ENCODE measurements around the gene VCY.
"Not testable (repeated sequence)": the region's sequence is repeated elsewhere in the genome, so short reads cannot be mapped to it uniquely, and the experiment has no call there.

The VCY gene

GRCh38 chrY:13986373-13986772 is at the start of gene VCY:
VCY (minus strand) TSS chrY:13986473; CDS start chrY:13986440, 33 bp downstream.
- H3K4me3 ChIP-seq (ENCODE audit: low read length); H3K36me3 ChIP-seq (ENCODE audit: control insufficient read depth, low read depth, low read length); H3K4me1 ChIP-seq (ENCODE audit: control insufficient read depth, low read depth, low read length); H3K27ac ChIP-seq (ENCODE audit: low read length); H3K9ac ChIP-seq (ENCODE audit: low read length); H3K9me3 ChIP-seq (ENCODE audit: control insufficient read depth, low read depth, low read length); H3K27me3 ChIP-seq (ENCODE audit: control insufficient read depth, insufficient read depth, low read length): not testable (repeated sequence)

GRCh38 chrY:14030395-14030794 is 44.1 kb upstream of the VCY start:
- not testable (repeated sequence) for H3K9me3 ChIP-seq (ENCODE audit: control insufficient read depth, low read depth, low read length); H3K4me1 ChIP-seq (ENCODE audit: control insufficient read depth, low read depth, low read length); H3K27me3 ChIP-seq (ENCODE audit: control insufficient read depth, insufficient read depth, low read length); H3K9ac ChIP-seq (ENCODE audit: low read length); H3K4me3 ChIP-seq (ENCODE audit: low read length); H3K36me3 ChIP-seq (ENCODE audit: control insufficient read depth, low read depth, low read length); H3K27ac ChIP-seq (ENCODE audit: low read length)

- not testable (repeated sequence) for H3K27me3 ChIP-seq (ENCODE audit: control insufficient read depth, insufficient read depth, low read length); H3K36me3 ChIP-seq (ENCODE audit: control insufficient read depth, low read depth, low read length); H3K9me3 ChIP-seq (ENCODE audit: control insufficient read depth, low read depth, low read length); H3K4me3 ChIP-seq (ENCODE audit: low read length); H3K27ac ChIP-seq (ENCODE audit: low read length); H3K9ac ChIP-seq (ENCODE audit: low read length); H3K4me1 ChIP-seq (ENCODE audit: control insufficient read depth, low read depth, low read length)
Measured at GRCh38 chrY:14011916-14012315, 25.6 kb upstream of the VCY start.

GRCh38 chrY:13942406-13942805 is 43.9 kb downstream of the VCY start:
- H3K36me3 ChIP-seq (ENCODE audit: control insufficient read depth, low read depth, low read length); H3K27me3 ChIP-seq (ENCODE audit: control insufficient read depth, insufficient read depth, low read length); H3K9ac ChIP-seq (ENCODE audit: low read length); H3K4me1 ChIP-seq (ENCODE audit: control insufficient read depth, low read depth, low read length); H3K9me3 ChIP-seq (ENCODE audit: control insufficient read depth, low read depth, low read length); H3K27ac ChIP-seq (ENCODE audit: low read length); H3K4me3 ChIP-seq (ENCODE audit: low read length): not testable (repeated sequence)
